SK-N-SH (cell line): ENCODE measurements around the gene GLIS1.

ENCODE experiments used
- CTCF ChIP-seq: fragments of 200-600 bp; sonication (generic); IDR thresholded peaks from 2 replicates; pipeline ENCODE4 v1.6.1; 2017; ENCODE audit warnings: antibody characterized with exemption, mild to moderate bottlenecking, moderate library complexity
- EP300 ChIP-seq, 2 experiments: IDR thresholded peaks; 2 replicates each; pipeline versions ENCODE4 v1.4.0 to v1.6.1; 2012; ENCODE audit warnings: borderline replicate concordance in 1 of 2, low read depth in 1 of 2, low read length in 1 of 2
- EZH2phosphoT487 ChIP-seq: fragments of 200-600 bp; sonication (generic); IDR thresholded peaks from 2 replicates; pipeline ENCODE4 v1.6.1; 2017; ENCODE audit warnings: low read depth, mixed run types, mild to moderate bottlenecking, antibody characterized with exemption, moderate library complexity, borderline replicate concordance
- POLR2AphosphoS5 ChIP-seq: IDR thresholded peaks from 2 replicates; pipeline ENCODE4 v1.6.1; 2012; ENCODE audit warnings: low read depth, low read length
- RAD21 ChIP-seq: IDR thresholded peaks from 2 replicates; pipeline ENCODE4 v1.6.1; 2012; ENCODE audit warnings: mild to moderate bottlenecking, low read length
- SMC3 ChIP-seq: IDR thresholded peaks from 2 replicates; pipeline ENCODE4 v1.6.1; 2012; ENCODE audit warnings: low read depth, low read length, improper control_type of control experiment
- TAF1 ChIP-seq: IDR thresholded peaks from 2 replicates; pipeline ENCODE4 v1.6.1; 2012; ENCODE audit warnings: low read depth, mild to moderate bottlenecking, low read length, moderate library complexity, borderline replicate concordance

DNA sequence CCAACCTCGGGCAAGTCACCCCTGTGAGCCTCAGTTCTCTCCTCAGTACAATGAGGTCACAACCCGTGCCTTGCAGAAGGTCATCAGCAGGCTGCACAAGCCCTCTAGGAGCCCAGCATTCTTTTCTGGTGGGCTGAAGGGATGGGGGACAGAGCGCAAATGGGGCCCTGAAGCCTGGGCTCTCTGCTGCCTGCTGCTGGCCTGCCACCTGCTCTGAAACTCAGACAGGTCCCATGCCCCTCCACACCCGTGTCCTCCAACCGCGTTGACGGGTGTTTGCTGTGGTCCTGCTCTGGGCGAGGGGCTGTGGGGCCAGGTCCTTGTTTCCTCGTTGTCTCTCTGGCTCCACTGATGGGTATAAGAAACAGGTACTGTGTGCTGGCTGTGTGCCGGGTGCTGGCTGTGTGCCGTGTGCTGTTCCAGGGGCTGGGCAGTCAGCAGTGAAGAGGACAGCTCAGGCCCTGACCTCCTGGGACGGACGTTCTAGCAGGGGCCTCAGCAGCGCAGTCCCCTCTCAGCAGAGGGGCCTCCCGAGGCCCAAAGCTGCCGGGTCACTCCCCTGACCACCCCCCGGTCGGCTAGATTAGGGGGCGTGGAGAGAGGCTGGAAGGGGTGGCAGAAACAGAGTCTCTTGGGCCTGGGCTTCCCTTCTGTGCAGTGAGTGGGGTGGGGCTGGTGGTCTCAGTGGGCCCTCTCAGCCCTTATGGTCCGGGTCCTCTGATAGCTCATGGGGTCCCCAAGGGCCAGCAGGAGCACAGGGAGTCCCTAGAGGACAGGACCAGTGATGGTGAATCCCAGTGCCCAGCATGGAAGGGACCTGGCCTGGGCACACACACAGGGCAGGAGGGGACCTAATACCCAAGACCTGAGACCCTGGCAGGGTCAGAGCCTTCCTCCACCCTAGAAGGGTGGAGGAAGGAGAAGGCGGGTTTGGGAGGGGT is 237.6 kb downstream of the GLIS1 start:
- no peak for TF ChIP-seq POLR2AphosphoS5
- TF ChIP-seq EP300 (IDR thresholded peaks at IDR 0.05; ENCODE audit: borderline replicate concordance in 1 of 2, low read depth in 1 of 2, low read length in 1 of 2): no peak
- no peak for TF ChIP-seq RAD21
- no peak for TF ChIP-seq TAF1
- TF ChIP-seq EZH2phosphoT487: no peak
- no peak for TF ChIP-seq CTCF
- no peak for TF ChIP-seq SMC3
